Kidney epithelial cell (primary cell): ENCODE measurements around the gene CROT. TPM values are rescaled to one million over a fixed set of nuclear protein-coding genes. Genes with fewer than 3 reads are reported as not detected.

Experiments used
- DNase-seq: peaks from one replicate; pipeline ENCODE4 v3.0.0-alpha.2; 2010; ENCODE audit warnings: low read depth
- H3K27me3 ChIP-seq: 2 replicates; pipeline ENCODE4 v1.6.0; 2011; ENCODE audit warnings: low read length; ENCODE audit not compliant: control insufficient read depth, insufficient read depth
- H3K36me3 ChIP-seq: 2 replicates; pipeline ENCODE4 v1.5.1; 2011; ENCODE audit warnings: low read length; ENCODE audit not compliant: control insufficient read depth, insufficient read depth
- H3K4me3 ChIP-seq: 2 replicates; pipeline ENCODE4 v1.5.1; 2011; ENCODE audit warnings: low read depth, mild to moderate bottlenecking, control low read depth, low read length
- total RNA-seq: library from RNA; depleted of rRNA; stranded (reverse); fragments of >200 nt; gene quantifications from 2 replicates; pipeline ENCODE4 v1.2.3, GENCODE V29; 2015
- TF ChIP-seq, protein P1 (sequence below): IDR thresholded peaks from 2 replicates; pipeline ENCODE4 v1.5.1; 2011; ENCODE audit warnings: mild to moderate bottlenecking, moderate library complexity, low read length, control low read depth, inconsistent platforms; ENCODE audit not compliant: insufficient read depth, poor library complexity, severe bottlenecking

CROT gene
- total RNA-seq, result 5.7 and 7.8 TPM in 2 replicates

DNA sequence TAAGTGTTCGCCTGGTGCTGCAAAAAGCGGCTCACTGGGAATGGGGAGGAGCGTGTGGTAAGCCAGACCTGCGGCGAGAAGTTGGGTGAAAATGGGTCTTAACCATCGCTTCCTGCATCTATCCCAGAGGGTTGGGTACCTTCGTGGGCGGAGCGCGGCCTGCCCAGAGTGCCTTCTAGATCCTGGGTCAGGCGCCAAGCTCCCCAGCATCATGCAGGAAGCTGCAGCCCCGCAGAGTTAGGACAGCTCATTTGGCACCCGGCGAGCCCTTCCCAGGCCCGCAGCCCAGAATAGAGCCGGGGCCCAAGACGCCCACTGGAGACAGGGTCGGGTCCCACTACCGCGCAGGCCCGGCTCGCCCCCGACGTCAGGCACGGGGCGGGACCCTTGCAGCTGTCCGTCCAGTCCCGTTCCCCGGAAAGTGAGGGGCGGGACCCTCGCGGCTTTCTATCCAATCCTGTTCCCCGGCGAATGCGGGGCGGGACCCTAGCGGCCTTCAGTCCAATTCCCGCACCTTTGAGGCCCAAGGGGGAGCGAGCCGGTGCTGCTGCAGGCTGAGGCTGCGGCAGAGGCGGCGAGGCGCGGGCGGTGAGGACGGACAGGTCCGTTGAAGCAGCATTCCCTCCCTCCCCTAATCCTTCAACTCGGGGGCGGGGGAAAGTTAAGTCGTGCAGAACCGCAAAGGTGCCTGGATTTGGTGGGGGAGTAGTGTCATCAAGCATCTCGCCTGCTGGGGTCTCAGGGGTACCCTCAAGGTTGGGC, at the start of gene CROT:
Gene CROT, plus strand, starts transcription at position 499 of the 762 bp plus-strand sequence. CDS start 3,405 bp downstream, outside the sequence.
- no peaks in the 10 kb centered on the region for H3K36me3 ChIP-seq
- DNase-seq, result peak; percentile 76
- H3K27me3 ChIP-seq, result no peaks in the 10 kb centered on the region
- TF ChIP-seq, protein P1, sequence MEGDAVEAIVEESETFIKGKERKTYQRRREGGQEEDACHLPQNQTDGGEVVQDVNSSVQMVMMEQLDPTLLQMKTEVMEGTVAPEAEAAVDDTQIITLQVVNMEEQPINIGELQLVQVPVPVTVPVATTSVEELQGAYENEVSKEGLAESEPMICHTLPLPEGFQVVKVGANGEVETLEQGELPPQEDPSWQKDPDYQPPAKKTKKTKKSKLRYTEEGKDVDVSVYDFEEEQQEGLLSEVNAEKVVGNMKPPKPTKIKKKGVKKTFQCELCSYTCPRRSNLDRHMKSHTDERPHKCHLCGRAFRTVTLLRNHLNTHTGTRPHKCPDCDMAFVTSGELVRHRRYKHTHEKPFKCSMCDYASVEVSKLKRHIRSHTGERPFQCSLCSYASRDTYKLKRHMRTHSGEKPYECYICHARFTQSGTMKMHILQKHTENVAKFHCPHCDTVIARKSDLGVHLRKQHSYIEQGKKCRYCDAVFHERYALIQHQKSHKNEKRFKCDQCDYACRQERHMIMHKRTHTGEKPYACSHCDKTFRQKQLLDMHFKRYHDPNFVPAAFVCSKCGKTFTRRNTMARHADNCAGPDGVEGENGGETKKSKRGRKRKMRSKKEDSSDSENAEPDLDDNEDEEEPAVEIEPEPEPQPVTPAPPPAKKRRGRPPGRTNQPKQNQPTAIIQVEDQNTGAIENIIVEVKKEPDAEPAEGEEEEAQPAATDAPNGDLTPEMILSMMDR, result no peak
- H3K4me3 ChIP-seq, result peak within 1 kb of the TSS; percentile 90

GRCh38 chr7:87300756-87301155, 44.7 kb upstream of the CROT start:
- Histone ChIP-seq H3K27me3 (no peaks in the 10 kb centered on the region), H3K4me3 (no peak overlapping the region), H3K36me3 (no peaks in the 10 kb centered on the region)
- DNase-seq, result no peak
- TF ChIP-seq, protein P1, result no peak

DNA sequence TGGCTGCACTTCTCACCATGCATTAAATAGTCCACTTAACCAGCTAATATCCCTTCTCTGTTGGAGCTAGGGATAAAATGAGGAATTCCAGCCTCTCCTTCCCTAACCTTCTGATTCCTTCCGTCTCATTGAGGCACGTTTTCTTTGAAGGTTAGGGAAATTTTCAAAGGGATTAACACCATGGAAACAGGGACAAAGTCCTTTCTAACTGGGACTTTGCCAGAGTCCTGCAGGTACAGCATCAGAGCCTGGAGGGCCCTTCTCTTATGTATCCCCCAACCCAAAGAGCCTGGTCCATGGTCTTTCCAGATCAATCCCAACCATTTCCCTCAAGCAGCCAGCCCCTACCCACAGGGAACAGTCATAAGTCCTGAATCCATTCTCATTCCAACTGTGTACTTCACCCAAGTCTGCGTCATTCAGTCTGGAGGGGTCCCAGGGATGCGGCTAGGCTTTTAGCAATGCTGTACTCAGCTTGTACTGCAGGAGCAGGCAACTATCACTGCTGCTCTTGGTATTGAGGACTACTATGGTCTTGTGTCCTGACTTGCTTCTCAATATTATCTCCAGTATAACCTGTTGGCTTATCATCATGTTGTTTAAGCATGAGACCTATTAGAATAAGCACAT, 34.6 kb upstream of the CROT start:
- TF ChIP-seq, protein P1, result no peak
- H3K4me3 ChIP-seq, result no peak overlapping the region
- DNase-seq, result no peak

GRCh38 chr7:87312215-87312865, 33.1 kb upstream of the CROT start:
- TF ChIP-seq, protein P1, result peak; percentile 98
- no peak overlapping the region for H3K4me3 ChIP-seq
- no peaks in the 10 kb centered on the region for H3K36me3 ChIP-seq
- H3K27me3 ChIP-seq, result no peaks in the 10 kb centered on the region
- DNase-seq, result no peak

More for the DNA sequence above, 34.6 kb upstream of the CROT start:
- Histone ChIP-seq H3K36me3 (no peaks in the 10 kb centered on the region), H3K27me3 (no peaks in the 10 kb centered on the region)

GRCh38 chr7:87316097-87316700, 29.3 kb upstream of the CROT start:
- H3K36me3 ChIP-seq, result no peaks in the 10 kb centered on the region
- no peaks in the 10 kb centered on the region for H3K27me3 ChIP-seq
- TF ChIP-seq, protein P1, result no peak
- no peak for DNase-seq
- H3K4me3 ChIP-seq, result no peak overlapping the region
